ENCODE data around the gene STK17A. TPM values are rescaled to one million over a fixed set of nuclear protein-coding genes. Genes with fewer than 3 reads are reported as not detected.
"Not testable (repeated sequence)": the region's sequence is repeated elsewhere in the genome, so short reads cannot be mapped to it uniquely, and the experiment has no call there.

Gene STK17A
- total RNA-seq, 1 donor from 2014 or later, result 16.7 TPM

DNA sequence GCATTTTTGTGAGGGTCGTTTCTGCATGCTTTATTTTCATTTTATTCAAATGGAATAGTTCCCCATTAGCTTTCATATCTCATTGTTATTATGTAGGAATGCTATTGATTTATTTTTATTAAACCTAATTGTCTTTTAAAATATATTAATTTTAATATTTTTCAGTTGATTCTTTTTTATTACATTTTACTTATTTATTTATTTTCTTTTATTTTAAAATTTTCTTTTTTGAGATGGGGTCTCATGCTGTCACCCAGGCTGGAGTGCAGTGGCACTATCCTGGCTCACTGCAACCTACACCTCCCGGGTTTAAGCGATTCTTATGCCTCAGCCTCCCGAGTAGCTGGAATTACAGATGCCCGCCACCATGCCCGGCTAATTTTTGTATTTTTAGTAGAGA lies 7.4 kb upstream of the STK17A start:
- Histone ChIP-seq H3K9me3 (no peaks in the 10 kb centered on the region), H3K27me3 (no peaks in the 10 kb centered on the region), H3K4me1 (peaks cover 6% of the 10 kb centered on the region), H3K27ac (no peak overlapping the region), H3K36me3 (no peaks in the 10 kb centered on the region), H3K4me3 (no peak overlapping the region)
- TF ChIP-seq POLR2AphosphoS5 (IDR thresholded peaks at IDR 0.05; ENCODE audit: insufficient read depth in 1 of 2, low read depth in 1 of 2) (no peak), POLR2A (IDR thresholded peaks at IDR 0.05) (no peak)
- TF ChIP-seq, protein P1, sequence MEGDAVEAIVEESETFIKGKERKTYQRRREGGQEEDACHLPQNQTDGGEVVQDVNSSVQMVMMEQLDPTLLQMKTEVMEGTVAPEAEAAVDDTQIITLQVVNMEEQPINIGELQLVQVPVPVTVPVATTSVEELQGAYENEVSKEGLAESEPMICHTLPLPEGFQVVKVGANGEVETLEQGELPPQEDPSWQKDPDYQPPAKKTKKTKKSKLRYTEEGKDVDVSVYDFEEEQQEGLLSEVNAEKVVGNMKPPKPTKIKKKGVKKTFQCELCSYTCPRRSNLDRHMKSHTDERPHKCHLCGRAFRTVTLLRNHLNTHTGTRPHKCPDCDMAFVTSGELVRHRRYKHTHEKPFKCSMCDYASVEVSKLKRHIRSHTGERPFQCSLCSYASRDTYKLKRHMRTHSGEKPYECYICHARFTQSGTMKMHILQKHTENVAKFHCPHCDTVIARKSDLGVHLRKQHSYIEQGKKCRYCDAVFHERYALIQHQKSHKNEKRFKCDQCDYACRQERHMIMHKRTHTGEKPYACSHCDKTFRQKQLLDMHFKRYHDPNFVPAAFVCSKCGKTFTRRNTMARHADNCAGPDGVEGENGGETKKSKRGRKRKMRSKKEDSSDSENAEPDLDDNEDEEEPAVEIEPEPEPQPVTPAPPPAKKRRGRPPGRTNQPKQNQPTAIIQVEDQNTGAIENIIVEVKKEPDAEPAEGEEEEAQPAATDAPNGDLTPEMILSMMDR (IDR thresholded peaks at IDR 0.05), result no peak
- intact Hi-C loops (cut with DNase I), result no loop called here
- DNase-seq (ENCODE audit: extremely low spot score in 2 of 2), result no peak

DNA sequence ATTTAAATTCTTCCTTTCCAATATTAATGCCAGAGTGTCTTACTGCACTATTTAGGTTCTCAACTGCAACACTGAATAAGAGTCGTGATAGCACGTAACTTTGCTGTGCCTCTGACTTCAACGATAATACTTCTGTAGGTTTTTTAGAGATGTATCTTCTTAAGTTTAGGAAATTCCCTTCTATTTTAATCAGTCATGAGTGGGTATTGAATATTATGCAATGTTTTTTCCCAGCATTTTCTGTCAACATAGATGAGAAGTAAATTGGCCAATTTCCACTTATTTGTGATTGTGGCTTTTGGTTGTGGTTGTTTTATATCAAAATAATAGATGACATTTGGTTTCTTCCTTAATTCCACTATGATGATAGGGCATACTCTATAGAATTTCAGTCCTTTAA lies 6.7 kb upstream of the STK17A start:
- H3K4me3 ChIP-seq, result no peak overlapping the region
- no peaks in the 10 kb centered on the region for H3K9me3 ChIP-seq
- peaks cover 6% of the 10 kb centered on the region for H3K4me1 ChIP-seq
- no peak for DNase-seq (ENCODE audit: extremely low spot score in 2 of 2)
- H3K27me3 ChIP-seq, result no peaks in the 10 kb centered on the region
- TF ChIP-seq, protein P1 (IDR thresholded peaks at IDR 0.05), result no peak
- no peak for TF ChIP-seq POLR2A (IDR thresholded peaks at IDR 0.05)
- TF ChIP-seq POLR2AphosphoS5 (IDR thresholded peaks at IDR 0.05; ENCODE audit: insufficient read depth in 1 of 2, low read depth in 1 of 2), result no peak
- intact Hi-C loops (cut with DNase I), result no loop called here
- no peaks in the 10 kb centered on the region for H3K36me3 ChIP-seq
- H3K27ac ChIP-seq, result no peak overlapping the region

DNA sequence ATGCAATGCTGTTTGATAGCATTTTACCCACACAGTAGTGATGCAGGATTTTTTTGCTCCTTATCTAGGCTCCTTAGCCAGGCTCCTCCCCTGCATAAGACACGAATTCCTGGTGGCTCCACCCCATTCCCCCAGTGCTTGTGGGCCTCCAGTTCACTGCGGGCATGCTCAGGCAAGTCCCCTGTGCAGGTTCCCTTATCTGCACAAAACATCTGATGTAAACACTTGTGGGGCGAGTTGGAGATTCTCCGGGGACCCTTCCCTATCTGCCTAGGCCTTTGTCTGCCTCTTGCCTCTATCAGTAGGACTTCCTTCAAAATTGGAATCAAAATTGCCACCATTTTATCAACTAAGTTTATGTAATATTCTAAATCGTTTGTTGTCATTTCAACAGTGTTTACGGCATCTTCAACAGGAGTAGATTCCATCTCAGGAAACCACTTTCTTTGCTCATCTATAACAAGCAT lies 5.4 kb upstream of the STK17A start:
- DNase-seq (ENCODE audit: extremely low spot score in 2 of 2), result no peak
- H3K9me3 ChIP-seq, result no peaks in the 10 kb centered on the region
- peaks cover 9% of the 10 kb centered on the region for H3K4me1 ChIP-seq
- no peaks in the 10 kb centered on the region for H3K27me3 ChIP-seq
- TF ChIP-seq, protein P1 (IDR thresholded peaks at IDR 0.05), result no peak
- TF ChIP-seq POLR2AphosphoS5 (IDR thresholded peaks at IDR 0.05; ENCODE audit: insufficient read depth in 1 of 2, low read depth in 1 of 2) (no peak), POLR2A (IDR thresholded peaks at IDR 0.05) (no peak)
- H3K36me3 ChIP-seq, result no peaks in the 10 kb centered on the region
- intact Hi-C loops (cut with DNase I), result no loop called here
- no peak overlapping the region for H3K4me3 ChIP-seq
- no peak overlapping the region for H3K27ac ChIP-seq

DNA sequence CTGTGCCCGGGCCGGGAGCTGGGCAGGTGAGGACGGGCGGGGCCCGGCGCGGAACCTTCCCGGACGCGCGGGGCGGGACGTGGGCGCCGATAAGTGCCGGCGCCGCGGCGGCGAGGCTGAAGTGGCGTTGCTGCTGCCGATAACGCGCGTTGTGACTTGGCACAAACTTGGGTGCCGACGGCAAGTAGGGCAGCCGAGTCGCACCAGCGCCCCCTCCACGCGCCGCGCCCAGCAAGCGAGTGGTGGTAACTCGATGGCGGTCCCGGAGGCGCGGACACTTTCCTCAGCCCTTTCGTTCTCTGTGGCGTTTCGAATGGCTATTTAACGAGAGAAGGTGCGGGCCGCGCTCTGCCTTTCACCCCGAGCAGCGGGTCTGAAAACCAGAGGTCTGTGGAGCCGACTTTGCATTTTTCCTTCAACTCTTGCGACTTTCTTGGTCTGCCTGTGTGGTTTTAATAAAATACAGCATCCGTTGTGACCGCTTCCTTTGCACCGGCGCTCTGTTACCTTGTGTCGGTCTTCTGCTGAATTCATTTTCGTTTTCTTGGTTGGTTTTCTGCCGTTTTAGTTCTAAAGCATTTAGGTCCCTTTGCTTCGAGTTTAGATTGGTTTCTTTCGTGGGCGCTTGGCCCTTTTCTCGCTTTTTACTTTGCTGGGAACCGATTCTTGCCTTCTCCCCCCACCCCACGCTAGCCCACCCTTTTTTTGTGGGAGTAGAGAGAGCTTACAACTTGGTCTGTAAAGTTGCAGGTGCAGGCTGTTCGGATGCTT lies 701 bp downstream of the STK17A start:
- intact Hi-C loops (cut with DNase I), result loop anchor here (5.0 to 10.0 kb wide), 3 partner anchors 61 to 251 kb away; no protein-coding TSS in a partner anchor
- Histone ChIP-seq H3K36me3 (no peaks in the 10 kb centered on the region), H3K9me3 (no peaks in the 10 kb centered on the region), H3K4me3 (peak overlapping the region; percentile 64 to 82), H3K4me1 (peaks cover 37% of the 10 kb centered on the region), H3K27ac (peak overlapping the region; percentile 92), H3K27me3 (no peaks in the 10 kb centered on the region)
- TF ChIP-seq POLR2A (IDR thresholded peaks at IDR 0.05), result no peak
- TF ChIP-seq POLR2AphosphoS5 (IDR thresholded peaks at IDR 0.05; ENCODE audit: insufficient read depth in 1 of 2, low read depth in 1 of 2), result peak in 1 of 2 donors; percentile 48
- no peak for DNase-seq (ENCODE audit: extremely low spot score in 2 of 2)

DNA sequence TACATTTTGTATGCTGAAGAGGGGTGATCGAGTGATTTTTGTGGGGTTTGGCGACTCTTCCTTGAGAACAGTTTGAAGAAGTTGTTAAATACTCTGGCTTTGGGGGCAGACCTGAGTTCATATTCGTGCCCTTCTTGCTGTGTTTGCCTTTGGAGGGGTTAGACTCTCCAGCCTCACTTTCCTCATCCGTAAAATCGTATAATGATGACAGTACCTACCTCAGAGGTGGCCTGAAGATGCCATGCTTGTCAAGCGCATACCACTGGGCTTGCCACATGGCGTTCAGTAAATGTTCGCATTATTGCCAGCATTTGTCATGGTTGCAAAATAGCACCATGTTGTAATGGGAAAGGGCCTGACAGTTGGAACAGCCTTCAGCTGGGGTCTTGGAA lies 1.3 kb downstream of the STK17A start:
- TF ChIP-seq, protein P1 (IDR thresholded peaks at IDR 0.05), result no peak
- TF ChIP-seq POLR2AphosphoS5 (IDR thresholded peaks at IDR 0.05; ENCODE audit: insufficient read depth in 1 of 2, low read depth in 1 of 2) (no peak), POLR2A (IDR thresholded peaks at IDR 0.05) (no peak)
- Histone ChIP-seq H3K4me1 (peaks cover 42% of the 10 kb centered on the region), H3K36me3 (no peaks in the 10 kb centered on the region), H3K27ac (peak overlapping the region; percentile 92), H3K9me3 (no peaks in the 10 kb centered on the region), H3K27me3 (no peaks in the 10 kb centered on the region), H3K4me3 (peak overlapping the region; percentile 64 to 82)
- no peak for DNase-seq (ENCODE audit: extremely low spot score in 2 of 2)
- intact Hi-C loops (cut with DNase I), result loop anchor here (5.0 to 10.0 kb wide), 3 partner anchors 61 to 251 kb away; no protein-coding TSS in a partner anchor

DNA sequence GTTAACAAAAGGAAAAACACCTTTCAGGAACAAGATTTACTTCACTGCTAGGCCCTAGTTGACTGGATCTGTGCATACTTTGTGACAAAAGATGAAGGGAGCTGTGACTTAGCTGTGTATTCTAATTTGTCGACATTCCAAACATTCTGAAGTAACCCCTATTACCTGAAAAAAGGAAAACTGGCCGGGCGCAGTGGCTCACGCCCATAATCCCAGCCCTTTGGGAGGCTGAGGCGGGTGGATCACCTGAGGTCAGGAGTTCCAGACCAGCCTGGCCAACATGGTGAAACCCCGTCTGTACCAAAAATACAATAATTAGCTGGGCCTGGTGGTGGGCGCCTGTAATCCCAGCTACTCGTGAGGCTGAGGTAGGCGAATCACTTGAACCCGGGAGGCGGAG lies 1.8 kb downstream of the STK17A start:
- not testable (repeated sequence) for H3K36me3 ChIP-seq; H3K27me3 ChIP-seq; H3K9me3 ChIP-seq; DNase-seq (ENCODE audit: extremely low spot score in 2 of 2)
- peak overlapping the region; percentile 64 to 82 for H3K4me3 ChIP-seq
- peak overlapping the region; percentile 92 for H3K27ac ChIP-seq
- H3K4me1 ChIP-seq, result peaks cover 43% of the 10 kb centered on the region
- intact Hi-C loops (cut with DNase I), result loop anchor here (5.0 to 10.0 kb wide), 3 partner anchors 60 to 250 kb away; no protein-coding TSS in a partner anchor
